Epithelial cell of proximal tubule (primary cell): ENCODE data around the gene ADARB2. TPM values are rescaled to one million over a fixed set of nuclear protein-coding genes. Genes with fewer than 3 reads are reported as not detected.

Experiments
- DNase-seq: peaks from one replicate; pipeline ENCODE4 v3.0.0-alpha.2; 2011; ENCODE audit warnings: low read depth
- H3K4me3 ChIP-seq: 2 replicates; pipeline ENCODE4 v1.5.1; 2011; ENCODE audit warnings: low read depth, mild to moderate bottlenecking, low read length
- CTCF ChIP-seq: conservative IDR thresholded peaks from 2 replicates; pipeline ENCODE4 v1.5.1; 2012; ENCODE audit warnings: low read depth, mild to moderate bottlenecking, low read length
- total RNA-seq: library from RNA; depleted of rRNA; stranded (reverse); fragments of >200 nt; gene quantifications from 2 replicates; pipeline ENCODE4 v1.2.3, GENCODE V29; 2015

ADARB2 gene
- total RNA-seq, 1 donor from 2014 or later = 0.63 TPM

GRCh38 chr10:1522237-1522636 is 215.1 kb downstream of the ADARB2 start:
- H3K4me3 ChIP-seq = no peak overlapping the region
- DNase-seq = no peak
- no peak for TF ChIP-seq CTCF

DNA sequence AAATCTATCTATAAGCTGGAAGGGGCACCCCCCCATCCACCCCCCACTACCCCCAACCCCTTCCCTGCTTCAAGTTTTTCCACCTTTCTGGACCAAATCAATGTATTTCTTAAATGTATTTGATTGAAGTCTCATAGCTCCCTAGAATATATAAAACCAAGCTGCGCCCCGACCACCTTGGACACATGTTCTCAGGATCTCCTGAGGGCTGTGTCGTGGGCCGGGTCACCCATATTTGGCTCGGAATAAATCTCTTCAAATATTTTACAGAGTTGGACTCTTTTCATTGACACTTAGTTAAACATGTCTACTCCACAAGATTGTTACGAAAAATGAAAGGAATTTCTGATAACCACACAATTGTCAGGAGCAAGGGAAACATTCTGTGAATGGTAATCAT is 215.6 kb downstream of the ADARB2 start:
- TF ChIP-seq CTCF = no peak
- no peak for DNase-seq
- no peak overlapping the region for H3K4me3 ChIP-seq

DNA sequence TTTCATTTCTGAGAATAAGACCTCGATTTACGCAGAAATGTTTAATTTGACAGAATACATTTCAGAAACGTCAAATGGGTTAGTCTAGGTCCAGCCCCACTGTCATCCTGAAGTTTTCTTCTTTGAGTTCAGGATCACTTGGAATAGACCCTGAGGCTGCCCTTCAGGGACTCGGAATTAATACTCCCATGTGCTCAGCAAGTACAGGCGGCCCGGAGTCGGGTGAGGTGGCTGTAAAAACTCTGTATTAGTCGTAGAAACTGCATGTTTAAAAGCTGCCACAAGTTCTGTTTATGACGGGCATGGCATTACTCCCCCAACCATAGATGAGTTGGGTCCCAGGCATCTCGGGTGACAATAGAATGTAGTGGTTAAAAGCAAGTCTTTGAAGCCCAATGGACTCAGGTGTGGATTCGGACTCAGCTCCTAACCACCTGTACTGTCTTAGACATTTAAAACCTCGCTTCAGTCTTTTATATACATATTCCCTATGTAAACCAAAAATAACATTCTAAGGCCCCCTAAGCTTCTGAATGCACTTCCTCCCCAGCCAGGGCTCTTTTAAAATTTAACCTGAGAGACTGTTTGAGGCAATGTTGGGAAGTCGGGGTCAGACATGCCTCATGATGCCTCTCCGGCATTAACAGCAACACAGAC is 216.3 kb downstream of the ADARB2 start:
- TF ChIP-seq CTCF = no peak
- H3K4me3 ChIP-seq = no peak overlapping the region
- DNase-seq = no peak

DNA sequence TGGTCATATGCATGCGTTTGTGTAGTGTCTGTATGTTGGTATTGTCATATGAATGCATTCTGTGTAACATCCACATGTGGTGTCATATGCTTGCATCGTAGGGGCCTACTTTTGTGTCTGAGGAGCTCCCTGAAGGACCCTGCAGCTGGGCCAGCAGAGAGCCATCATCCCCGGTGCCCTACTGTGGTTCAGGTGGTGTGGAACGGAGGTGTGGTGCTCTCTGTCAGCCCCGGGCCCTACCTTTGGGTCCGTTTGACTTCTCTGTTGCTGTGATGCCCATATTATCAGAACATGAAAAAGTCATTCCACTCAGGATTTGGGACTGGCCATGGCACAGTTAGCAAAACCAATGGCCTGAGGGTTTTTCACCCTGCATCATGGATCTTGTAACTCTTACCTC is 217.9 kb downstream of the ADARB2 start:
- no peak overlapping the region for H3K4me3 ChIP-seq
- TF ChIP-seq CTCF = no peak
- DNase-seq = no peak

GRCh38 chr10:1517684-1518083 is 219.6 kb downstream of the ADARB2 start:
- no peak overlapping the region for H3K4me3 ChIP-seq
- no peak for TF ChIP-seq CTCF
- no peak for DNase-seq

GRCh38 chr10:1516492-1517165 is 220.7 kb downstream of the ADARB2 start:
- no peak overlapping the region for H3K4me3 ChIP-seq
- no peak for TF ChIP-seq CTCF
- no peak for DNase-seq
